CD4-positive, alpha-beta T cell treated with Interleukin-12 subunit alpha and Interleukin-12 subunit beta, for 1 hour (primary cell): Measurements from ENCODE around the gene GABRB1.

Source experiments
- DNase-seq: peaks from one replicate; pipeline ENCODE4 v3.0.0-alpha.2; 2020

Gene GABRB1

DNA sequence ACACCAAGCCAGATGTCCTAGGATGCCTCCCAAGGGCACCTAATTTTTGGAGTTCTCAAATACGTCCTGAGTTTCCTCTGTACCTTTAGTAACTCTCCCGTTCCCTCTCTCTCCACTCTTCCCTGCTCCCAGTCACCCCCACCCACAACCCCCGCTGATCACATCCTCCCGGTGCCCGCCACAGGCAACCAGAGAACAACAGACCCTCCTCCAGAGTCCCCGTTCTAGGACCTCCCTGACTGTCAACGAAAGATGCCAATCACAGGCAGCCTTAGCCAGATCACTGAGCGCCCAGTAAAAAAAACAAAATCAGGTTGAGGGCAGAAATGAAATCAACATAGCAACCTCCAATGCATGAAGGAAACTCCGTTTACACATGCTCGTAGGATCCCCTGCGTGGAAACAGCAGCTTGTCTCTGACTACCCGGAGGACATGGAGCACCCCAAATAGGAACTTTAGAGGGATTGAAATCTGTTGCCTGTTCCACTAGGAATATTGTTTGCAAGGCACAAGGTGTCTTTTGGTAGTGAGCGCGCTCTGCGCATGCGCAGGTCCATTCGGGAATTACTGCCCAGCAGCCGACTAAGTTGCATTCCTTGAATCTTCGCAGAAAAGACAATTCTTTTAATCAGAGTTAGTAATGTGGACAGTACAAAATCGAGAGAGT is at the start of gene GABRB1:
Gene GABRB1 (plus strand): TSS at position 557 of the 668 bp plus-strand sequence.
- DNase-seq = peak; percentile 16

DNA sequence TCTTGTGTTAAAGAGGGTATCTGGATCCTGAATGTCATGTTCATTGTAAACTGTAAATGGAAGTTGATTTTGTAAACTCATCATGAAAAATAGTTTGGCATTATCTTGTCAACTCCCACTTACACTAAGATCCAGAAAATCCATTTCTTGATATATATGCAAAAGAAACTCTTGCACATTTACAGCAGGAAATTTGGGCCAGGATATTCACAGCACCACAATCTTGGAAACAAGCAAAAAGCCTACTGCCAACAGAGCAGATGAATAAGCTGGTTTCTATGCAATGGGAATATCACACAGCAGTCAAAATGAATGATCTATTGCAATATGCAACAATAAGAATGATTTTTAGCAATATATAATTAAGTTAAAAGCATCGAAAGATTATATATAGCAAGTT is 46.6 kb upstream of the GABRB1 start:
- no peak for DNase-seq

DNA sequence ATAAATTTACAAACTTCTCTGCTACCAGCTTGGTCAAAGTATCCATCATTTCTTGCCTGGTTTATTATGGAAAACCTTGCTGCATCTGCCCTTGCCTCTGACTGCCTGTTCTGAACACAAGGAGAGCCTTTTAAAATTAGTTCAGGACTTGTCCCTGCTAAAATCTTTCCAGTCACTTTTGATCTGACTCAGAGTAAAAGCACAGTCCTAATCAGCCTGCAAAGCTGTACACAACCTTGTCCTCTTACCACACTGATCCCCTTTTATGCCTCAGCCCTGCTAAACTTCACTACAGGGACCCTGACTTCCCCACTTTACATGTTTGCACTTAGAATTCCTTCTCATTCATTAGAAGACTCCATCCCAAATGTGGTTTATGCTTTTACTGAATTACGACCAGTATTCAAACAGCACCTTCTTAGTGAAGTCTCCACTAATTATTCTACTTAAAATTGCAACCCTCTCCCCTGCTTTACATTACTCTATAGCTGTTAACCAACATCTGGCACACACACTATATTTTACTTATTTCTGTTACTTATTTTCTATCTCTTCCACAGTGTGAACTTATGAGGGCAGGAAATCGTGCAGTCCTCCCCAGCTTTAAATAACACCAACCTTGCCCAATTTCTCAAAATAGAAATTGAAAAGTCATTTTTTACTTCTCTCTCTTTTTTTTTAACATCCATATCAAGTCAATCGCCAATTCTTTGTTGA is 44.3 kb upstream of the GABRB1 start:
- DNase-seq = no peak

DNA sequence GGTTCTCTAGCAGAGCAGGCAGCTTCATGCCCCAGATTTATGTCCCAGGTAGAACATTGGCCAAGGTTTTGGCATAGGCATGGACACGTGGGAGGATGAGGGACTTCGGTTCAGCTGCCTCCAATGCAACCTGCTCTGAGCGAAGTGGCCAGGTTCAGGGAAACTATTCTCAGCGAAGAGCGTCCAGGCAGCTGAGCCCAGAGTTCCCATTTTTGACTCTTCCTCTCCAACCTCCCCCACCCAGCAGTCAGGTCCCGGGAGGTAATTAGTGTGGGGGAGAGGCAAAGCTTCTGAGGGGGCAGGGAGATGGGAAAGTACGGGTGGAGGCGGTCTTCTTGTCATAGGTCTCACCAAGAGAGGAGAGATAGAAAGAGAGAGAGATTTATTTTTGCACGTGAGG is 39.0 kb upstream of the GABRB1 start:
- DNase-seq = no peak

DNA sequence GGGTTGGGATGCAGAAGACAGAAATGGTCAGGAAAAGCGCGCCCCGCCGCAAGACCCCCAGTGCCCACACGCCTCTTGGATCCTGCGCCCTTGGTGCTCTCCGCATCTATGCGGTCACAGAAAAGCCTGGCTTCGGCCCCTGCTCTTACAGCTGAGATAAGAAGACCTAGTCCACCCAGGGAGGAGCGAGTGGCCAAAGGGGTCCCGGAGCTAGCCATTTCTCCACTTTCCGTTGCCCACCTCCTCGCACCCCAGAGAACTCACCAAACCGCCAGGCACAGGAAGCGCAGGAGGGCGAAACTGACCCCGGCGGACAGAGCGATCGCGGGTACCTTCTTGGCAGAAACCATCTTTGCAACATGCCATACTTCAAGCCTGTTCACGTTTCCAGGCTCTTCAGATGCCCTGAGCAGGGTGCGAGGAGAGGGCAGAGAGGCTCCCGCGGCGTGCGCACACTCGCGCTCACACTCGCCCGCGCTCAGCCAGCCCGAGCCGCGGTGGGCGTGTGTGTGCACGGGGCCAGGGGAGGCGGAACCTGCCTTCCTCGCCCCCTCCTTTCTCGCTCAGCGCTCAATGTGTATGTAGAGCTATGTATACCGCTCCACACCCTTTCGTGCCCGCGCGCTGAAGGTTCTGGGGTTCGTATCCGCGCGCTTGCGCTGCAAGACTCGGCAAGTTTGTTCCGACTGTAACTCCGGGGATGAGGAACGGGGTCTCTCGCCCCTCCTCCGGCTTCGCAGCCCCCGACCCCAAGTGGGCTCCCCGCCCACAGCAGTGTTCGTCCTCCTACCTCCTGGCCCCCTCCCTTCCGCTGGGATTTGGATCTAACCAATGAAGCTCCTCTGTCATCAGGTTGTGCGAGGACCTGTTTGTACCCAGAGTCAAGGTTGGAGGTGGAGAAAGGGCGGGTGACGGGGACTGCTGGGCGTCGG is 38.0 kb upstream of the GABRB1 start, which contains the start of gene GABRA4:
Gene GABRA4 (minus strand): TSS at position 507 of the 932 bp plus-strand sequence. CDS start 157 bp downstream, at position 350.
- no peak for DNase-seq

DNA sequence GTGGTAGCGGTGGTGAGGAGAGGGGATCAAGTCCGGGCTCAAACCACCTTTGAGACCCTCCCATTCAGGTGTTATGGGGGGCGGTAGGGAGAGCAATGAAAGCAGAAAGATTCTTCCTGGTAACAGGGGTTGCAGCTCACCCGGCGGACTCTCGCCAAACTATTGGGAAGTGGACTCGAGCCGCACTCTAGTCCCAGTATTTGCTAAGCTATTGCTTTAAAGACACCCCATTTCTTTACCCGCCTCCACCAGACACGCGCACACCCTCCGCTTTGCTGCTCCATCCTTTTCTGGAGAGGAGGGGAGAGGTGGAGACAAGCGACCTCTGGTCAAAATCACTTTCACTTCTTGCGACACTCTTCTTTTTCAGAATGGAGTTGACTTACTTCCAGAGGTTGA is 37.4 kb upstream of the GABRB1 start:
- no peak for DNase-seq

DNA sequence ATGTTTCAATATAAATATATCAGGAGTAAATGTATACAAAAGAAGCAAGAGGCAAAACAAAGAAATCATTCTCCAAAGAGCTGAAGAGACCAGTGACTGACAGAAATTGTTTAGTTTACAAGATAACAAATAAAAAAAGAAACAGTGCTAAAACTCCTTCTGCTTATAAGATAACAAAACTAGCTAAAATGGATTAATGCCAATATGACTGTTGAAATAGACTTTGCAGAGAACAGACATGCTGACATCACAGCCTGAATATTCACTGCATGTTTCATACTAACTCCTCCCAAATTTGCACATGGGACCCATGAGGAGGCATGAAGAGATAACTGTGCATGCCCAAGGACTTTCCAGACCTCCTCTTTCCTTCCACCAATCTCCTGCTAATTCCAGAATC is 31.8 kb upstream of the GABRB1 start:
- no peak for DNase-seq

DNA sequence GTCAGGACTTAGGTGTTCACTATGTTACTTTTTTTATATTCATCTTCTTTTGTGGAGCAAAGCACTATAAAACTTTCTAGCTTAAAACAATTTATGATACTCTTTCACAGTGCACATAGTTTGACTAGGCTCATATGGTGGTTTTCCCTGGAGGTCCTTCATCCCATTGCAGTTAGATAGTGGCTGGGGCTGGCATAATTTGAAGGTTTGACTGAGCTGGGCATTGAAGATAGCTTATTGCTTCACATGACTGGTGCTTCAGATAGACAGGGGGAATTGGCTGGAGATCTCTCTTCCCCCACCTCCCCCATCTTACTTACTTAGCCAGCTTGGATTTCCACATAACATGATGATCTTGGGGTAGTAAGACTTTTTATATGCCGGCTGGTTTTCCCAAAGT is 31.0 kb upstream of the GABRB1 start:
- no peak for DNase-seq

DNA sequence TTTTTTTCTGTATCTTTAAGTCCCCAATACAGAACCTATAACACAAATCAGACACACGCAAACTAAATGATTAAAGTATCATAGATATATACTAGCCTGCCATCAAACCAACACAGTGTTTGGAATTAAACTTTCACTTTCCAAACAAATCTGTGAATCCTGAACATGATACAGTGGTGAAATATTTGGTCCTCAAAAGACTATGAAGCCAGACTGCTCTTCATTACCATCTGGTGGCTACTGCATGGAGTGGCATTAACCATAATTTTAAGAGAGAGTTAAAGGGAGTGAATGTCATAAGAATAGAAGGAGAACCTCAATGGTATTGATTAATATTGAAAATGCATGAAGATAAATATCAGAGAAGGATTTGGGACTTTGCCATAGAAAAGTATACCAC is 28.8 kb upstream of the GABRB1 start:
- DNase-seq = no peak

DNA sequence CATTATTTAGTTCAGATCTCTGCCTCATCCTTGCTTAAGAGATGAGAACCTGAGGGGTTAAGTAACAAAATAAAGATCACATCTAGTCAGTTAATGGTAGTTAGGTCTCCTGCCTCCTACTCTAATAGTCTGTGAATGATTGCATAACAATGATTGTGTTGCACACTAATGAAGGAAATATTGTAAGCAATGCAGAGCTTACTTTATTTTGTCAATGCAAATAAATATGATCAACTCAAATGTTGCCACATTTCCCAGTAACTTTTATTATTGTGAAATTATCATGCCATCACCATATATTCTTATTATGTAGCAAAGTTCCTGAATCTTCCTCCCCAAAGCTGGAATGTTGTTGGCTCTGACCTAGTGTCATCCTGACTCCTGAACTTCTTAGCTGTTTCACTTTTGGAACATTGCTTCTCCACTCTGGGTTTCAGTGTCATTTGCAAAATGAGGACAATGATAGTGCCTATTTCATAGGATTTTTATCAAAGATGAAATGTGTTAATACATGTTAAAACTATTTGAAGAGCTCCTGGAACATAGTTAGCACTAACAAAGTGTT is 20.9 kb upstream of the GABRB1 start:
- DNase-seq = no peak

DNA sequence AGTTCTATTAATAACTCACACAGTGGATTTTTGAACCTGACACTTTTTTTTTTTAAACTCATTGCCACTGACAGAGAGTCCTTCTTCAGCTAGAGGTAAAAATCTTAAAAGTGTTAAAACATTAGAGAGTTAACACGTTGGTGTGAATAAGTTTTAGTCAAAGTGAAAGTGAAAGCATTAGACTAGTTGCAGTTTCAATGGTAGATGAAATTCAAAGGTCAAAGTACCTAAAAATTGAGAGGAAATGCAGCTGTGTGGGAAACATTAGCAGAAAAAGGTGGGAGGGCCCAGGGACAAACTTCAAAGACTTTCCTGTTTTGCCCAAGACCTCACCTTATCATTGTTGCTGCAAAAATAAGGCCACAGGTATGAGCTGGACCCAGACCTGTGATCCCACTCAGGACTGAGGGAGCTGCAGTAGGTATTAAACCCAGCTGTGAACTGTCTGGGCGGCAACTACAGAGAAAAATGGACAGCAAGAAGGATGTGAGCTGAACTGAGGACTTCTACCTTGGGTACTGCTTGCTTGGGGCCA is 20.4 kb upstream of the GABRB1 start:
- DNase-seq = peak; percentile 36

DNA sequence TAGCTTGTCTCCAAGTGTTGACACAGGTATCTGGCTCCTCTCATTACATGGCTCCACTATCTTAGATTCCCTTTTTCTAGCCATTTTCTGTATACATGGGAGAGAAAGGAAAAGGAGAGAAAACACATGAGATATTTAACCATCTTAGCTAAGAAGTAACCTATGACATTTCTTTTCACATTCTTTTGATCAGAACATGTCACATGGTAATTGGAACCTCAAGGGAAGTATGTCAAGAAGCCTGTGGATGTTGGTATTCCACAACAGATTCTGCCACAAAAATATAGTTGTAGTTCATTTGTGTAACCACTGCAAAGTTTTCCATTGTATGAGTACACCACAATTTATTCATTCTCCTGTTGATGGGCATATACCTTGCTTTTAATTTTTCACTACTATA is 18.7 kb upstream of the GABRB1 start:
- DNase-seq = no peak

DNA sequence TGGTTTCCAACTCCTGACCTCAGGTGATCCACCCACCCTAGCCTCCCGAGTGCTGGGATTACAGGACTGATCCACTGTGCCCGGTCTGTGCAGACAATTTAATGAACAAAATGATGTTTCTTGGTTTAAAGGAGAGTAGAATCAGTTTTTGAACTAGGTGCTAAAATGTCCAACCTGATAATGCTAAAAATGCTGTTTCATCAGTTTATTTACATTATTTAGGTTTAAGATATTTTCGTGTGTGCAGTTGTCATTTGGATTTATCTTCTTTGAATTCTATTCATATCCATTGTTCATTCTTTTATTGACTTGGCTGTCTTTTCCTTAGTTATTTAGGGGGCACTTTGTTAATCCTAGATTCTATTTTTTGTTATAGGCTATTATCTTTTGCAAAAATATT is 18.0 kb upstream of the GABRB1 start:
- DNase-seq = no peak

DNA sequence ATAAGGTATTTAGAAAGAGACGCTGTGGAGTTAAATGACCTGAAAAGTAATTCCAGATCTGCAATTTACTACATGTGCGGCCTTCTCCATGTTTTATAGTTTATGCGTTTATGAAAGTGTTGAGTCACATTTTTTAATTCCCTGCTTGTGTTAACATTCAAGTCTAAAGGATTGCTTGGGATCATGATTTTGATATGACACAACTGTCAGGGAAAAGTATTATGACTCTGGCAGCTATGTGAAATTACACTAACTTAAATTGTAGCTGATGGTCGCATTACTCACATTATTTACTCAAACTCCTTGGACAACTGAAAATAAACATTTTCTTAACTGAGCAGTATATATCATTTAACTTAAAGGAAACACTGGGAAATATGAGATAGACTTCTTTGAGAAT is 14.3 kb upstream of the GABRB1 start:
- DNase-seq = no peak

DNA sequence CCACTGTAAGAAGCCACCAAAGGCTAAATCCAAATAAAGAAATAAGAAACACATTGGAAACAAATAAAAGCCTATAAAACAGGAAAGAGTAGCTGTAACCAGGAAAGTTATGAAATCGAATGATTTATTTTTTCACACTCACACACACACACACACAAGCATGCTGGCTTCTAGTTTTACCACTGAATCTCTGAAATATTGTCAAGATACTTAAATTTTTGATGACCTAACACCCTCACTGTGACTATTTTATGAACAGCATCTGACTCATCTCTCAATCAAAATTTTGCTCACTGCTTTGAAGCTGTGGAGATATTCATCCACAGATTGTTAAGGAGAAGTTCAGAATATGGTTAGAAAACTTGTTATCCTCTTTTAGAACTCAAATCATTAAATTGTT is 13.9 kb upstream of the GABRB1 start:
- no peak for DNase-seq

DNA sequence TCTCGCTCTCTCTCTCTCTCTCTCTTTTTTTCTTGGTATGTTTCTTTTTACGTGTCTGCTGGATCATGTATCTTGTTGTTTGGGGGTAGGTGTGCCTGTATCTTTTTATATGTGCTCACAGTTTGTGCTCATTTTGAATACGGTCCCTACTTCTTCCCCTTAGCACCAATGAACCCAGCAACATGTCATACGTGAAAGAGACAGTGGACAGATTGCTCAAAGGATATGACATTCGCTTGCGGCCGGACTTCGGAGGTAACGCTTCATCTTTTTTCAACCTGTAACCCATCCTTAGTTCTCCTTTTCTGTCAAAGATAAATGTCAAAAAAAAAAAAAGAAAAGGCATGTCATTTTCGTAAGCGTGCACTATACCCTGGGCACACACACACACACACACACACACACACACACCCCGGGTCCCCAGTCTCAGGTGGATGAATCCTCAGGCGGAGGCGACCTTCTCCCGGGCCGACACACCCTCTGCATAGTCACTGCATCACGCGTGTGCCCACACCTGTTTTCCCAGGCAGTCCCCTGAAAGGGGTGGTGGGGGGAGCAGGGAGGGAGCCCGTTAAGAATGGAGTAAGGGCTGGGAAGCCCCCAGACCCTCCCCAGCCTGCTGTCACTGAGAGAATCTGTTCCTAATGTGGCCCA is 511 bp downstream of the GABRB1 start:
- DNase-seq = no peak

DNA sequence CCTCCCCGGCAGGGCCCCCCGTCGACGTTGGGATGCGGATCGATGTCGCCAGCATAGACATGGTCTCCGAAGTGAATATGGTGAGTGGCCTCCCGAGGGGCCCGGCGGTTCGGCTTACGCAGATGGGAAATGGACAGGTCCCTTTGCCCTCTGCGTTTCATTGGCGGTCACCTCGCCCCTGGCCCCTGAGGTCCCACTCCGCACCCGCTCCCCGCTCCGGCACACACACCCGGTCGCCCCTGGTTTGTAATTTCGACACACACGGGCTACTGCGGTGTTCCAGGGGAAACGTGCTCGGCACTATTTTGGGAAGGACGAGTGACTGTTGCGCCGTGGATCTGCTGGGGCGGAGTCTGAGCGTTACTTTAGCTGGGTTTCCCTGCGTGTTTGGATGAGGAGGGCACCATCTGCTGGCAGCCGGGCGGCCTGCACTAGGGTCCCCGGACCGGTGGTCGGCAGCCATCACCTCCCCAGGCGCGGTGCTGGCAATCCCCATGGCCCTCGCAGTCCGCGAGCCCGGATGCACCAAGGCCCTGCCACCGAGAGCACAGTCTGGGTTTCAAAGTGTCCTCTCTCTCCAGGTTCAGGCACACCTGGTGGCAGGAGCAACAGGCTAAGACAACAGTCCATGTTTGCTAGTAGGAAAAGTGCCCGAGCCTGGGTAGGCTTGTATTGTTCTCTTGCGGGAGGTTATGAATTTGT is 1.2 kb downstream of the GABRB1 start:
- DNase-seq = peak; percentile 54

DNA sequence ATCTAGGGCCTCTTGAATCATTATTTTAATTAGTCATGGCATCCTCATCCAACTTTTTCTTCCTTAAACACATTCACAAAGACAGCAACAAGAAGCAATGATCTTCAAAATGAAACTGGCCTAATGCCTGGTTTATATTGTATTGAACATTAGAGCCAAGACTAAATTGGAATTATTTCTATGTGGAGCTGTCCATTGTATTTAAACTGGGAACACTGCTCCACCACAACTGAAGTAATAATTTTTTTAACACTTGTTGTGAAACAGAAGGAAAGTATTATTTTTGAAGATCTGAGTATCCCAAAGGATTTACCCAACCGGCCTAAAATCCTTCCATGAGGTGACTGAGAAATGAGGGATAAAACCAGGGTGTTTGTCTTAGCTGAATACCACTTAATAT is 6.9 kb downstream of the GABRB1 start:
- DNase-seq = no peak

DNA sequence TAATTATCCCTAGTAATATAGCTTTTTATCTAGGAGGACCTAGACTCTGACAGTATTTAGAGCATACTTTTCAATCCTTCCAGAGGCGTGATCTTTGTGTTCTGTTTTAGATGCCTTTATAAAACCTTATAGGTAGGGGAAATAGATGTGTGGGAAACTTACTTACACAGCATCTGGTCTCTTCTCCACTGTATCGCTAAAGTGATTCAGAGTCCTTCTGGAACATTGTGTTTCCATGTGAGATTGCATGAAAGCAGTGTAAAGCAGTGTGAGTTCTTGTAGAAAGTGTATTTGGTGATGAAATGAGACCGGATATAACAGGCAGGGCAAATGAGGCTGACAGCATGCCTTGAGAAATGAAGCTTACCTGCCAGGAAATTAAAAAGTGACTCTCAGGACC is 9.5 kb downstream of the GABRB1 start:
- no peak for DNase-seq

DNA sequence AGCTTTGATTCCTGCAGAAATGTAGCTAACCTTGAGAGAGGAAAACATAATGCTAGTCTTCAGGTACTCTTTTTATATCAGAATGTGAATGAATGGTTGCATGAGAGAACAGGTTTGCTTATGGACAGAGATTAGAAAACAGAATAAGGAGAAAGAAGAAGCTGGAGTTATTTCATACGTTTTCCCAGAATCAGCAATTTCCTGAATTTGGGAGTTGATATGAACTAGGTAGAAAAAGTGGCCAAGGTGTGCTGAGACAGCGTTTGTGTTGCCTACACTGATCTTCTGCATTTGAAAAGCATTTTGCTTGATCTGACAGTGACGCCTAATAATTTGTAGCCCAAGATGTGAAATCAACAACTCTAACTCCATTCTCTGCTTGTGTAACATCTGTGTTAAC is 12.5 kb downstream of the GABRB1 start:
- DNase-seq = no peak

DNA sequence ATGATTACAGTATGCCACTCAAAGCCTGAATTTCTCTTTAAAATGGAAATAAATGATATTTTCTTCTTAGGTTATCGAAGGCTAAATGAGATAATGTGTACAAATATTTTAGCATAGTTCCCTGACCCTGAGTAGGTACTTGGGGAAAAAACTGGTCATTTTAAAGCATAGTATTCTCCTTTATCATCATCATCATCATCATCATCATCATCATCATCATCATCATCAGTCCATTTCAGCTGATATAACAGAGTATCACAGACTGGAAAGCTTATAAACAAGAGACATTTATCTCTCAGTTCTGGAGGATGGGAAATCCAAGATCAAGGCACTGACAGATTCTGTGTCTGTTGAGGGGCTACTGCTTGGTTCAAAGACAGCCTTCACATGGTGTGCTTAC is 13.9 kb downstream of the GABRB1 start:
- DNase-seq = no peak

DNA sequence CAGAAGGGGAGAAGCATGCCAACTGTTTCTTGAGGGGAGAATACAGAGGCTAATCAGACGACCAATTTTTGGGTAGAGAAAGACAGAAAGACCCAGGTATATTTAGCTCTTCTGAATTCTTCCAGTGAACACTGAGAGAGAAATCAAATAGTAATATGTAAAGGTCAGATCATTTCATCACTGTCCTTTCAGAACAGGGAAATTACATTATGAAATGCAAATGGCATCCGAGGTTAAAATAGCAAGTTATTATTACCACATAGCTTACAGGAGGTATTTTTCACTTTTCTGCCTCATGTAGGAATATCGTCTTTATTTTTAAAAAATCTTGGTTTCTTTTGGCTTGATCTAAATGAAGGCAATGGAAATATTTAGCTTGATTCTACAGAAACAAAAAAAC is 18.0 kb downstream of the GABRB1 start:
- DNase-seq = no peak
